GM19395 (cell line): ENCODE measurements around the gene IRF1.
"Not testable (repeated sequence)": the region's sequence is repeated elsewhere in the genome, so short reads cannot be mapped to it uniquely, and the experiment has no call there.

Experiments used
- ATAC-seq: cut with Tn5 transposase; IDR thresholded peaks from one replicate; pipeline ENCODE4 v1.9.1; 2021; ENCODE audit warnings: mild to moderate bottlenecking, moderate library complexity; ENCODE audit not compliant: unreplicated experiment

The IRF1 gene

DNA sequence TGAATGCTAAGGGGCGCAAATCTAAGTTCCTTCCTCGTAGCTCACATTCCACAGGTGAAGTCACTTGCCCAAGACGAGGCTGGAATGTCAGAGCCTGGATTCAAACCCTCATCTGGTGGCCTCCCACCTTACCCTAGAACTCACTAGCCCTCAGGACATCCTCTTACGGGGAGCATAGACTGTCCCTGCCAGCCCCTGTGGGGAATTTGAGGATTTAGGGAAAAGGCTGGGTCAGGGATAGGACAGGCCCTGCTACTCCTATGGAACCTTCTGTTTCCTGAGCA is 45.0 kb downstream of the IRF1 start:
- no peak for ATAC-seq

DNA sequence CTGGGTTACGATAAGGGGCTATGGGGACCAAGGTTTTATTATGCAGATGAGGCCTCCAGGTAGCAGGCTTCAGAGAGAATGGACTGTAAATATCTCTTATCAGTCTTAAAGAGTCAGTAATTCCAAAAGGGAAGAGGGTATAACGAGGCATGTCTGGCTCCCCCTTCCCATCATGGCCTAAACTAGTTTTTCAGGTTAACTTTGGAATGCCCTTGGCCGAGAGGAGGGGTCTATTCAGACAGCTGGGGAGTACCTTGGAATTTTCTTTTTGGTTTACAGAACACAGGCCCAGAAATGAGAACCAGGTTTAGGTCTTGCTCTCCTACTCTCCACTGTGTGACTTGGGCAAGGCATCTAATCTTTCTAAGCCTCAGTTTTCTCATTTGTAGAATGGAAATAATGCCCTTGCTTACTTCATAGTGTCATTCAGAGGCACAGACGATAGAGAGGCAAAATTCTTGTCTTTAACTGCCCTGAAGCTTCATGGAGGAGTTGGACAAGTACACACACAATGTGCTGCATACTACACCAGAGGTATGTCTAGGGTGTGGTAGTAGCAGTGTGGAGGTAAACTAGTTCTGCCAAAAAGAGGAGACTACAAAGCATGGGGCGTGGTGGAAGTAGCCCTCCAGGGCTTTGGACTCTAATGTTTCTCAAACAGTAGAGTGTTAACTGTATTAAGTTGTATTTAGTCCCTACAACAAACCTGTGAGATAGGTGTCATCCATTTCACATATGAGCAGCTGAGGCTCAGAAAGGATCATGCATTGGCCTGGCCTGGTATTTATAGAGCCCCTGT is 45.5 kb downstream of the IRF1 start:
- ATAC-seq: no peak

DNA sequence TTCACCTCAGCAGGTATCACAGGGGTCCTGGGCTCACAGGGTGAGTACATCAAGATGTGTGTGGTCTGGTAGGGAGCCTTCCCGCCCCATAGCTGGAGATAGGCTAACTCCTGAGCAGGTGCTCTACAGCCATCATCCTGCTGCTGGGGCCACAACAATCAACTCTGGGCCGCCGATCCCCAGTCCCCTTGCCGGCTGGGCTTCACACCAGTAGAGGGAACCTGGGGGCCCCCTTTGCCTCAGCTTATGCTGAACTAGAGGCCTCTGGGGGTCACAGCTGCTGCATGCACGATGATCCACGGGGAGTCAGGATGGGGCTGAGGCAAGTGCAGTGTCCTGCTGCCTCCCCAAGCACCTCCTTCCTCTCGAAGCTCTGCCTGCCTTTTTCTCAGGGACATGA is 46.5 kb downstream of the IRF1 start:
- ATAC-seq: no peak

DNA sequence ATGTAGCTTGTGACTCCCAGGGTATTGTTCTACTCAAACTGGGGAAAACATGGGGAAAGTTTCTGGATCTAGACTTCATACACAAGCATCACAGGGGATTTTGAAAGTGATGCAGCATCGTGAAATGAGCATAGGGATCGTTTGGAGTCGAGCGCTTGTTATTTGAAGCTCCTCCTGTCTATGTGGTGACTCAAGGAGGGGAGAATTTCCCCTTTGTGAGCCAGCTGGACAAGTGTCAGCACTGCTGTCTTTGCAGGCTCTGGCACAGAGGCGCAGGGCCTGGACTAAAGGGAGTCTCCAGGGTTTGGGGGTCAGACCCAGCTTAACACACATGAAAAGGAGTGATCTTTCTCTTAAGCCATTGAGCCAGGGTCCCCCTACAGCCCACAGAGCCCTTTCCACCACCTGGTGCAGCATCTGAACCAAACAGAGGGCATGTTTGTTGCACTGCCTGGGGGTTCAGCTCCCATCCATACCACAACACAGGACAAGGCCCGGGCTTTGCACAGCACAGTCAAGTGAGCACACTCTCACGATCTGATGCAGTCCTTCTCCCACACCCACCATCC is 51.0 kb downstream of the IRF1 start:
- no peak for ATAC-seq

DNA sequence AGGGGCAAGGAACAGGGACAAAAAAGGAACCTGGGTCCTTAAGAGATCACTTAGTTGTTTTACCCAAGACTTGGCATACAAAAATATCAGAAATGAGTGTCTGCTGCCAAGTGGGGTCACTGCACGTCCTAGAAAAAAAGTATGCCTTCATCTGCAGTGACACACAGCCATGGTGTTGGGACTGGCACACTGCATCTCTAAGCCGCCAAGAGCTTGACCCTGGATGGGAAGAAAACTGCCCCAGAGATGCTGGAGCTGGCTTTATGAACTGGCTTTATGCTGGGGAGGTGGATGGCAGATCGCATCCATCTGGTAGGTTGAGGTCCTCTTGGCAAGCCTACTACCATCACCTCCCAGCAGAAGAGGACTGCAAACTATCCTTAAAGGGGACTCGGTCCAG is 51.7 kb downstream of the IRF1 start:
- ATAC-seq: no peak

DNA sequence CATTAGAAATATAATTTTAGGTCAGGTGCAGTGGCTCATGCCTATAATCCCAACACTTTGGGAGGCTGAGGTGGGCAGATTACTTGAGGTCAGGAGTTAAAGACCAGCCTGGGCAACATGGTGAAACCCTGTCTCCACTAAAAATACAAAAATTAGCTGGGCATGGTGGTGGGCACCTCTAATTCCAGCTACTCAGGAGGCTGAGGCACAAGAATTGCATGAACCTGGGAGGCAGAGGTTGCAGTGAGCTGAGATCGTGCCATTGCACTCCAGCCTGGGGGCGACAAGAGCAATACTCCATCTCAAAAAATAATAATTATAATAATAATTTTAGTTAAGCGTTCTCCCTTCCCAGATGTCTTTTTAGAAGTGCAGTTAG is 52.3 kb downstream of the IRF1 start:
- ATAC-seq: not testable (repeated sequence)

DNA sequence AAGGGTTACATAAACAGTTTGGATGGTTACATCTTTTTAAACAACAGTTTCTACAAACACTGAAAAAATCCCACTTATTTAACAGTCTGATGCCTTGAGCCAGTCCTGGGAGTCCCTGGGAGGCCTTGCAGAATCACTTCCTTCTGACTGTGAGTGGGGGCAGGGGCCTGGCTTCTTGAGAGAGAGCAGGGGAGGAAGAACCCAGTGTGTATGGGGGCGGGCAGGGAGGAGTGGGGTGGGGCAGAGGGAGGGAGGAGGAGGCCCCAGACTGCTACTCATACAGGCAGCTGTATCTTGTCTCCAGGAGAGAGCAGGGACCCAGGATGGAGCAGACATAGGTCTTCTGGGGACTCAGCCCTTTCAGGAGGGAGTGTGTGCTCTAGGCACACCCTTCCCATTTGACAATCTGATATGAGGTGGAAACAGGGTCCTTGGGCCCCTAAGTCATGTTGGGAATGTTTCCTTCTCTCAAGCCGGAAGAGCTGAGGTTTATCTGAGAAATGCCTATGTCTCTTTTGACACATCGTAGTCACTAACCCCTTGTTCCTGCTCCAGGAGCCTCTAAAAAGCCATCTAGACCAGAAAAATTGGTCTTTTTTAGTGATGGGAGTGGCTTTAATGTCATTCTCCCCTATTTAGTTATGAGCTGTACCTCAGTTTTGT is 52.8 kb downstream of the IRF1 start:
- ATAC-seq: peak; percentile 92

DNA sequence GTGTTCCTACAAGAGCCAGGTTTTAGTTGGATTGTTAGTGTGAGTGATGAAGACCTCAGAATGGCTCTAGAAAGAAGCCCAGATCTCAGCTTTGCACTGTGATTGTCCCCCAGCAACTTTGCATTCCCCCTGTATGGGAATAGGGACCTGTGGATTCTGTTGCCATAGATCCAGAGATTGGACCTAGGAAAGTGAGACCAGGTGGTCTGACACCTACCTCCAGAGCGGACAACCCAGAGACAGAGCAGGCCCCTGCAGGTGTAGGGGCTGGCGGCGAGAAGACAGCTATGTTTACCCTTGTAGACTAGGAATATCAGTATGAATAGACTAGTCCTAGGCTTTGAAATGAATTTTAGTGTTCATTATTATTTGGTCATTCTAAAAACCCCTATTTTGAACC is 53.6 kb downstream of the IRF1 start:
- no peak for ATAC-seq

DNA sequence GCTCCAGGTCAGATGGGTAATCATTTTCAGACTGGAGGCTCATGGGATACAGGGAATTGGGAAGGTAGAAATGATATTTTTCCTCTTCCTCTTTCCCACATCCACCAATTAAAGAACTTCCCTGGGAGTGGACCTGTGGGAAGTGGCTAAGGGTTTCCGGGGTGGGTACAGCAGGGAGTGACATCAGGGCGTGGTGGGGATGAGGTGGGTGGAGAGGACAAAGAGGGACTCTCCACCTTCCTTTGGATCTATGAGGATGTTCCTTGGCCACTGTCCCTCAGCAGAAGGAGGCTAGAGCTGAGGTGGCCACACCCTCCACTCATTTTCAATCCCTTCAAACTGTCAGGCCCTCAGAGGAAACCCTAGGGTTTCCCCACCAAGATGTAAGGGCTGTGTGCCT is 54.7 kb downstream of the IRF1 start:
- ATAC-seq: no peak

DNA sequence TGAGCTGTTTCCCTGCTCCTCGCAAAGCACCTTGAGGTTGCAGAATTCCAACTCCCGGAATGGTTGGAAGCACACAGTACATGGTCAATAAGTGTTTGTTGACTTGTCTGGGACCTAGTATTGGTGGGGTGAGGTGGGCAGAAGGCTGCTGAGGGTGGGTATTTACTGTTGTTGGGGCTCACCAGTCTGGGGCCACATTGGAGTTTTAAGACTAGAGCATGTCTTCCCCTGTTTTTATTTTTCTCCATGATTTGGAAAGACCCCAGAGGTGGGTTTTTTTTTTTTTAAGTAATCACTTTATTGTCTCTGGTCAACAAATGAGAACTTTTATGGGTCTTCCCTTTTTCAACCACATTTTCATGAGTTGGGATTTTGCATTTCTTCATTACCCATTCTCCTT is 55.1 kb downstream of the IRF1 start:
- no peak for ATAC-seq

DNA sequence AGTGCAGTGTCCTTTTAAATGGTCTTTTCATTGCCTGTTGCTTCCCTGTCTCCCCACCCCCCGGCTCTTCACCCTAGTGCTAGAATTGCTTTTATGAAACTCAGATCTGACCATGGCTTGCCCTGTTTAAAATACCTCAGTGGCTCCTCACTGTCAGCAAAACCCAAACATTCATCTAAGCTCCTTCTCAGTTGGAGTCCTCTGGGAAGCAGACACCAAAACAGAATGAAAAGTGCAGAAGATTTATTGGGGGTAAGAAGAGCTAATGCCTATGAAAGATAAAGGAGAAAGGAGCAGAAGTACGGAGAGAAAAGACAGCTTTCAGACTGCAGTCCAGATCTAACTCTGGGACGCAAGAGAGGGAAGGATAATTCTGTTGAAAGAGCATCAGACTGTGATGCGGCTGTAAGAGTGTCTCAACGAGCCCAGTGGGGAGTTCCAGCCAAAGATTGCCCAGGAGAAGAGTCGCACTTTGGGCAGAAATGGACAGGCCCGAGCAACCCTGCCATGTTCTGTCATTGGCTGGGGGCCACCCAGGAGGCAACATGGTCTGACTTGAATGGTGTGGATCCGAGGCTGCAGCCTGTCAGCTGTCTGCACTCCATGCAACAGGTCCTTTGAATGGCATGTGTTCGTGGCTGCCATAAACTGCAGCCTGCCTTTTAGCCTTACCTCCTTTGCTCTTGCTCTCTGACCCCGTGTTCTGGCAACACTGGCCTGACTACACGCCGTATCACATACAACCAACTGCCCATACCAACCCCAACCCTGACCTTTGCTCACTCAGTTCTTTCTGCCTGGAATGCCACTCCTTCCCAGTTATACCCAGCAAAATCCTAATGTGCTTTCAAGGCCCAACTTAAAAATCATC is 55.9 kb downstream of the IRF1 start:
- ATAC-seq: no peak

DNA sequence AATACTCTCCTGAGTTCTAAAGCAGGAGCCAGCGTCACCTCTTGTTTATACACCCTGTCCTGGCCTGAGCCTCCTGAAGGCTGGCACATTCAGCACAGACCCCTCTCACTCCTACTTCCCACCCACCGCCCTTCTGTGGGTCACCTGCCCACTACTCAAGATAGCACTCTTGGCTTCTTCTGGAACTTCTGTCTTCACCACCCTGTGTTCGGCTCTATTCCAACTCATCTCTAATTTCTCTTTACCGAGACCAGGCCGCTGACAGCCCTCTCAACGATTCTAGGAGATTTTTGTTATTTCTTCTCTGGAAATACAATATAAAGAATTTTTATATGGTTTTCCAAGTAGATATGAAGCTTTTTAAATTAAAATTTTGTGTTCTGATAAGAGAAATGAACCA is 57.4 kb downstream of the IRF1 start:
- ATAC-seq: no peak

DNA sequence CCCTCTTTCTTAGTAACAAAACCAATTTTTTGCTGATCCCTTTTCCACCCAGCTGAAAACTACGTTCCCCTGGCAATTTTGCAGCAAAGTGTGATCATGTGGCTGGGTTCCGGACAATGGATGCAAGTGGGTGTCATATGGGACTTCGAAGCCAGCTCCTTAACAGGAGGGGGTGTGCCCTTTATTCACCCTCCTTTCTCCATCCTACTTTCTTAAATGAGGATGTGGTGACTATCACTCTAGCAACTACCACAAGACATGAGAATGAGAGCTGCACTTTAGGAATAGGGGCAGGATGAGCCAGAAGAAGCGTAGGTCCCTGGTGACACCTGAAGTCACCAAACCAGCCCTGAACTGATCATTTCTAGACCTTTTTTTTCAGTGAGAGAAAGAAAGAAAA is 58.9 kb downstream of the IRF1 start:
- ATAC-seq: no peak
